Measurements from ENCODE around the gene DAPK1. TPM values are rescaled to one million over a fixed set of nuclear protein-coding genes. Genes with fewer than 3 reads are reported as not detected.

DAPK1 gene
- total and polyA plus RNA-seq, 2 experiments from 2014 or later: 44.4 to 62.3 TPM

DNA sequence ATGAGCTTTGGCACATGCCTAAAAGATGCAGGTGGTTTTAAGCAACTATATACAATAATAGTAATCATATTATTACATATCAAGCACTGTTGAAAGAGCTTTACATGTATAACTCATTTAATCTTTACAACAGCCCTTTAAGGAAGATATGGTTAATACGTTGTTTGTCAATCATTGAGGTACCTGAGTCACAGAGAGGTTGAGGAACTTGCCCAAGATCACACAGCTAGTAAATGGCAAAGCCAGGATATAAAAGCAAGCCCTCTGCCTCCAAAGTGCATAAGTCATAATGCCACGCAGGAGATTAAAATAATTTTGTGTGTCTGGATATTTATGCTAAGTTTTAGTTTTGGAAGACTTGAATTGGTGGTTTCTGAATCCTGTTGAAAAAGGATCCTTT lies 90.2 kb downstream of the DAPK1 start:
- Histone ChIP-seq H3K27ac (no peak overlapping the region), H3K36me3 (replicated peaks; ENCODE audit: insufficient read depth, low read depth) (no peaks in the 10 kb centered on the region), H3K4me1 (ENCODE audit: insufficient read depth) (peaks cover 17% of the 10 kb centered on the region), H3K27me3 (no peaks in the 10 kb centered on the region), H3K4me3 (no peak overlapping the region), H4K20me1 (ENCODE audit: insufficient read depth, poor library complexity, severe bottlenecking) (no peaks in the 10 kb centered on the region), H3K9me3 (ENCODE audit: low read depth) (no peaks in the 10 kb centered on the region), H3K79me2 (peaks cover 79% of the 10 kb centered on the region), H3K4me2 (no peak overlapping the region), H3K9me2 (replicated peaks; ENCODE audit: insufficient read depth) (no peaks in the 10 kb centered on the region), H2AFZ (no peak overlapping the region)
- TF ChIP-seq, protein P1, sequence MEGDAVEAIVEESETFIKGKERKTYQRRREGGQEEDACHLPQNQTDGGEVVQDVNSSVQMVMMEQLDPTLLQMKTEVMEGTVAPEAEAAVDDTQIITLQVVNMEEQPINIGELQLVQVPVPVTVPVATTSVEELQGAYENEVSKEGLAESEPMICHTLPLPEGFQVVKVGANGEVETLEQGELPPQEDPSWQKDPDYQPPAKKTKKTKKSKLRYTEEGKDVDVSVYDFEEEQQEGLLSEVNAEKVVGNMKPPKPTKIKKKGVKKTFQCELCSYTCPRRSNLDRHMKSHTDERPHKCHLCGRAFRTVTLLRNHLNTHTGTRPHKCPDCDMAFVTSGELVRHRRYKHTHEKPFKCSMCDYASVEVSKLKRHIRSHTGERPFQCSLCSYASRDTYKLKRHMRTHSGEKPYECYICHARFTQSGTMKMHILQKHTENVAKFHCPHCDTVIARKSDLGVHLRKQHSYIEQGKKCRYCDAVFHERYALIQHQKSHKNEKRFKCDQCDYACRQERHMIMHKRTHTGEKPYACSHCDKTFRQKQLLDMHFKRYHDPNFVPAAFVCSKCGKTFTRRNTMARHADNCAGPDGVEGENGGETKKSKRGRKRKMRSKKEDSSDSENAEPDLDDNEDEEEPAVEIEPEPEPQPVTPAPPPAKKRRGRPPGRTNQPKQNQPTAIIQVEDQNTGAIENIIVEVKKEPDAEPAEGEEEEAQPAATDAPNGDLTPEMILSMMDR (IDR thresholded peaks at IDR 0.05; ENCODE audit: poor library complexity): no peak
- TF ChIP-seq EZH2 (IDR thresholded peaks at IDR 0.05; ENCODE audit: borderline replicate concordance): no peak
- no peak for TF ChIP-seq EZH2phosphoT487 (IDR thresholded peaks at IDR 0.05; ENCODE audit: low read depth, severe bottlenecking, unreplicated experiment)
- DNase-seq (ENCODE audit: low spot score): no peak
- WGBS (ENCODE audit: low lambda C conversion rate, missing lambda C conversion rate): 96% methylated on average over 2 of the region's 2 CpGs

DNA sequence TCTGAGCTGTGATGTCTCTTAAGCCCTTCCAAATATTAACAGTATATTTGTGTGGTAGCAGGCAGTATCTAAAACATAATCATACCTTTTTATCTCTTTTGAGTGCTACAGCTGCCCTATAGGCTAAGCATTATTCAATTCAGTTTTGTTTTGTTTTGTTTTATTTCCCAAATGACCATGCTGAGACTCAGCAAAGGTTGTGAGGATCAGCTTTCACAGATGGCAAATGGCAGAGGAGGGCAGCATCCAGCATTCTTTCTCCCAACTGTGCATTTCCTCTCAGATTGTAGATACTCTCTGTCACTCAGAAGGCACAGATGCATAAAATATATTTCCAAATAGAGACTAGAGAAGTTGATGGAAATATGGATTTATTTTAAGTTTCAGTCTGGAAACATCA lies 90.7 kb downstream of the DAPK1 start:
- no peaks in the 10 kb centered on the region for H3K9me3 ChIP-seq (ENCODE audit: low read depth)
- no peak overlapping the region for H3K27ac ChIP-seq
- H3K4me2 ChIP-seq: no peak overlapping the region

DNA sequence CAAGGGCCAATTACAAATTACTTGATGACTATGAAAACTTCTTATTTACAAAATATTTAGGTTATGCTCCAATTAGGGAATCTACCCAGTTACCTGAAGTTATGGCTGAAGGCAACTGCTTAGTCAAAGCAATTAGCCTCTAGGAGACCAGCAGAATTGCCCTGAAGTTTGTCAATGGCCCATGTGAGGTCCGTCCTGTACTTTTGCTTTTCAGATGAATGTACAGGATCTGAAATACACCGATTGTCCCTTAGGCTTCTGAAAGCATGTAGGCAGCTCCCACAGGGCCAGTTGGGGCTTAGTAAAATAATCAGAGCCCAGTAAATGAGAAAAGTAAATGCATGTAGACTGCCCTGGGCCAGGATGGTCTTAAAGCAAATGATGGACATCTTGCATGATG lies 93.3 kb downstream of the DAPK1 start:
- Histone ChIP-seq H3K27ac (no peak overlapping the region), H3K4me2 (no peak overlapping the region), H3K9me2 (replicated peaks; ENCODE audit: insufficient read depth) (no peaks in the 10 kb centered on the region), H3K4me3 (no peak overlapping the region), H3K36me3 (replicated peaks; ENCODE audit: insufficient read depth, low read depth) (no peaks in the 10 kb centered on the region), H3K27me3 (no peaks in the 10 kb centered on the region), H3K79me2 (peaks cover 82% of the 10 kb centered on the region), H4K20me1 (ENCODE audit: insufficient read depth, poor library complexity, severe bottlenecking) (no peaks in the 10 kb centered on the region), H3K9me3 (ENCODE audit: low read depth) (no peaks in the 10 kb centered on the region), H3K4me1 (ENCODE audit: insufficient read depth) (peaks cover 29% of the 10 kb centered on the region), H2AFZ (no peak overlapping the region)
- TF ChIP-seq EZH2phosphoT487 (IDR thresholded peaks at IDR 0.05; ENCODE audit: low read depth, severe bottlenecking, unreplicated experiment) (no peak), EZH2 (IDR thresholded peaks at IDR 0.05; ENCODE audit: borderline replicate concordance) (no peak)
- TF ChIP-seq, protein P1 (IDR thresholded peaks at IDR 0.05; ENCODE audit: poor library complexity): no peak
- DNase-seq (ENCODE audit: low spot score): no peak
- 86% methylated on average over 2 of the region's 2 CpGs for WGBS (ENCODE audit: low lambda C conversion rate, missing lambda C conversion rate)

More for the DNA sequence above, 90.7 kb downstream of the DAPK1 start:
- Histone ChIP-seq H3K4me1 (ENCODE audit: insufficient read depth) (peaks cover 22% of the 10 kb centered on the region), H2AFZ (no peak overlapping the region), H3K36me3 (replicated peaks; ENCODE audit: insufficient read depth, low read depth) (no peaks in the 10 kb centered on the region), H3K4me3 (no peak overlapping the region), H3K9me2 (replicated peaks; ENCODE audit: insufficient read depth) (no peaks in the 10 kb centered on the region), H3K79me2 (peaks cover 79% of the 10 kb centered on the region), H4K20me1 (ENCODE audit: insufficient read depth, poor library complexity, severe bottlenecking) (no peaks in the 10 kb centered on the region), H3K27me3 (no peaks in the 10 kb centered on the region)
- TF ChIP-seq, protein P1 (IDR thresholded peaks at IDR 0.05; ENCODE audit: poor library complexity): no peak
- TF ChIP-seq EZH2phosphoT487 (IDR thresholded peaks at IDR 0.05; ENCODE audit: low read depth, severe bottlenecking, unreplicated experiment) (no peak), EZH2 (IDR thresholded peaks at IDR 0.05; ENCODE audit: borderline replicate concordance) (no peak)
- no peak for DNase-seq (ENCODE audit: low spot score)
